C4-2B (cell line): ENCODE data around the gene ANKS1B.

ENCODE experiments used
- ZFX ChIP-seq: fragments of 450-650 bp; IDR thresholded peaks from 2 replicates; pipeline ENCODE4 v1.6.1; 2017
- TF ChIP-seq, protein P1 (sequence below): fragments of 450-650 bp; conservative IDR thresholded peaks from 2 replicates; pipeline ENCODE4 v1.5.1; 2017; ENCODE audit warnings: mild to moderate bottlenecking

DNA sequence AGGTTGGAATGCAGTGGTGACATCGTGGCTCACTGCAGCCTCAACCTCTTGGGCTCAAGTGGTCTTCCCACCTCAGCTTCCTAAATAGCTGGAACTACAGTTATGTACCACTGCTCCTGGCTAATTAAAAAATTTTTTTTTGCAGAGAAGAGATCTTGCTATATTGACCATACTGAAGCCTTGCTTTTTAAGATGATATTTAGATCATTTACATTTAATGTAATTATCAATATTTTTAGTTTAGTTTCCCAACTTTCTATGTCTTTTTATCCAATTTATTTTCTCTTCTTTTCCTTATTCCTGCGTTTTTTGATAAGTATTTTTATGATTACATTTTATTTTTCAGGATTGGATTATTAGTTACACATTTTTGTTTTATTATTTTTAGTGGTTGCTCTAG, 999.6 kb downstream of the ANKS1B start:
- TF ChIP-seq, protein P1, sequence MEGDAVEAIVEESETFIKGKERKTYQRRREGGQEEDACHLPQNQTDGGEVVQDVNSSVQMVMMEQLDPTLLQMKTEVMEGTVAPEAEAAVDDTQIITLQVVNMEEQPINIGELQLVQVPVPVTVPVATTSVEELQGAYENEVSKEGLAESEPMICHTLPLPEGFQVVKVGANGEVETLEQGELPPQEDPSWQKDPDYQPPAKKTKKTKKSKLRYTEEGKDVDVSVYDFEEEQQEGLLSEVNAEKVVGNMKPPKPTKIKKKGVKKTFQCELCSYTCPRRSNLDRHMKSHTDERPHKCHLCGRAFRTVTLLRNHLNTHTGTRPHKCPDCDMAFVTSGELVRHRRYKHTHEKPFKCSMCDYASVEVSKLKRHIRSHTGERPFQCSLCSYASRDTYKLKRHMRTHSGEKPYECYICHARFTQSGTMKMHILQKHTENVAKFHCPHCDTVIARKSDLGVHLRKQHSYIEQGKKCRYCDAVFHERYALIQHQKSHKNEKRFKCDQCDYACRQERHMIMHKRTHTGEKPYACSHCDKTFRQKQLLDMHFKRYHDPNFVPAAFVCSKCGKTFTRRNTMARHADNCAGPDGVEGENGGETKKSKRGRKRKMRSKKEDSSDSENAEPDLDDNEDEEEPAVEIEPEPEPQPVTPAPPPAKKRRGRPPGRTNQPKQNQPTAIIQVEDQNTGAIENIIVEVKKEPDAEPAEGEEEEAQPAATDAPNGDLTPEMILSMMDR: no peak
- no peak for TF ChIP-seq ZFX
